ENCODE measurements around the gene MKRN3.

Gene MKRN3

DNA sequence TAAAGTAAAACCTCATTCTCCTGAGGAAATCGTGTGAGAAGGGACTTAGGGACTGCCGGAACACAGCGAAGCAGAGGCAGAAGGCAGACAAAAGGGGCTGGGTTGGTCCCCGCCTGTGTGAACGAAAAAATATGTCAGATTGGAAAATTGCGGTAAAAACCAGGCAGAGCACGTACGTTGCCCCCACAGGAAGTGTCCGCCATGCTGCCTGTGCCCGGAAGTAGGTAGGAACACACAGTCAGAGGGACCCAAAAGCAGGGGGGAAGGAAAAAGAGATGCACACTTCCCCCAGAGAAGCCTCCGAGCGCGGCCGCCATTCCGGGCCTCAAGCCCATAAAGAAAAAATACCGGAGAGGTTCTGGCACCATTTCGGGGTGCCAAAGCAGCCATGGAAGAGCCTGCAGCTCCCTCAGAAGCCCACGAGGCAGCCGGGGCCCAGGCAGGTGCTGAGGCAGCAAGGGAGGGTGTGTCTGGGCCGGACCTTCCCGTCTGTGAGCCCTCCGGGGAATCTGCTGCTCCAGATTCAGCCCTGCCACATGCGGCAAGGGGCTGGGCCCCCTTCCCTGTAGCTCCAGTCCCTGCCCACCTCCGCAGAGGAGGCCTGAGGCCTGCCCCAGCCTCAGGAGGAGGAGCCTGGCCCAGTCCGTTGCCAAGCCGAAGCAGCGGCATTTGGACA is at the start of gene MKRN3:
MKRN3 (plus strand) TSS at position 280 of the 676 bp plus-strand sequence; CDS start at position 389, 109 bp downstream.
- peak; percentile 83 to 93 for DNase-seq

- DNase-seq, result no peak
Measured at GRCh38 chr15:23516866-23517265, 48.6 kb upstream of the MKRN3 start.

DNA sequence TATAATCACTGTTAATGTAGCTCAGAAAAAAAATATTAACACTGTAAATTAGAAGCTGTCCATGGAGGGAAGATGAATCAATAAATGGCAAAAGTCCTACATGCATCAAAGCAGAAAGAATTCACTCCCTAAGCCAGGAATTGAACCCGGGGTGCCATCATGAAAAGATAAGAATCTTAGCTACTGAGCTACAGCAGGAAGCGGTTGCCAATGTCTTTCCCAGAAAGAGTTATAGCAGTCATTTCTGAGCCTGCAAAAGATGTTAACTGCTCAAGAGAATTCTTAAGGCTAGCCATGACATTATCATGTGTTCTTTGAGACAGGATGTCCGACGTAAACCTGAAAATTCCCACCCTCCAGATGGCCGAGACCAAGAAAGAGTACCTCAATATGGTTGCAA is 47.4 kb upstream of the MKRN3 start:
- no peak for DNase-seq

DNA sequence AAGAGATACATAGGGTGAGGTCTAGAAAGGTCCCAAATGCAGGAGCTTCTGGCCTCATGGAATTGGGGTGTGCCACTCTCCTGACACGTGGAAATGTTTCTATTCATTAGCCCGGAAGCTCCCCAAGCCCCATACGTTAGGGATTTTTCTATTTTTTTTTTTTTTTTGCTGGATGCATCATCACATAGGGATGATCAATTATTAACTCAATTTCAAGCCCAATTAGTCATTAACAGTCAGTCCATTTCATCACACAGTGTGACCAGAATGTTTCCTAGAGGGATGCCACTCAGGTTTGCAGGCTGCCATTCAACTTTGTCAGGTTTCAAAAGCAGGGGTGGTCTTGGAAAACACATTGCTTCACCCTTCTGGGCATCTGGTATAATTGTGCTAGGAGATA is 40.7 kb upstream of the MKRN3 start:
- no peak for DNase-seq

DNA sequence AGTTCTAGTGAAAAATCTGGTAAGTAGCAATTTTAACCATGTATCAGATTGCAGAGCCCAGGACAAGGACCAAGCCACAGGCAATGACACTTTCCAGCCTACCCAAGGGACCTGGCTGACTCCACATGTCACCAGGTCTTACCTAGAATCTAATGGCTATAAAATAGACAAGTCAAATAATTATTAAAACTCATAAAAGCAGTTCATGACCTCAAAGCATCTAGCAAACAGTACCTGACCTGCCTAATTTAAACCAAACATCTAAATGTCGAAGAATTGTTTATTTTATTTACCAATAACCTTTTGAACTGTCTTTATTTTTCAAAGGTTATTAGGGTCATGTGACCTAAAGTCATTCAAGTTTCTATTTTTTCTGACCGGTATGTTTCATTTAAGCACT is 35.6 kb upstream of the MKRN3 start:
- DNase-seq, result no peak

DNA sequence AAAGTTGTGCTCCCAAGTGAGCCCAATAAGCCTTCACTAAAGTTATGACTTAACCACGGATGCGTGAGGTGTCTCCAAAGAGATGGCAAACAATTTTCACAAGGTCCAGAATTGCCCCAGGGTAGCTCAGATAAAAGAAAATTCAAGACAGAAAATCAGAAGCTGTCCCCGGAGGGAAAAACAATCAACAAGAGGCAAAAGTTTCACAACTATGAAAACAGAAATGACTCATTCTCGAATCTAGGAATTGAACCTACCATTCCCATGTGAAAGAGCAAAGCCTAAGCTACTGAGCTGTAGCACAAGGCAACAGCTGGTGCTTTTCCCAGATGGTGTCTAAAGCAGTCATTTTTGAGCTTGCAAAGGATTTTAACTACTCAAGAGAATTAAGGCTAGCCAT is 33.5 kb upstream of the MKRN3 start:
- no peak for DNase-seq

GRCh38 chr15:23536659-23537058 is 28.8 kb upstream of the MKRN3 start:
- DNase-seq, result no peak

- no peak for DNase-seq
Measured at GRCh38 chr15:23538648-23539047, 26.8 kb upstream of the MKRN3 start.

- DNase-seq, result no peak
Measured at GRCh38 chr15:23539892-23540291, 25.6 kb upstream of the MKRN3 start.

DNA sequence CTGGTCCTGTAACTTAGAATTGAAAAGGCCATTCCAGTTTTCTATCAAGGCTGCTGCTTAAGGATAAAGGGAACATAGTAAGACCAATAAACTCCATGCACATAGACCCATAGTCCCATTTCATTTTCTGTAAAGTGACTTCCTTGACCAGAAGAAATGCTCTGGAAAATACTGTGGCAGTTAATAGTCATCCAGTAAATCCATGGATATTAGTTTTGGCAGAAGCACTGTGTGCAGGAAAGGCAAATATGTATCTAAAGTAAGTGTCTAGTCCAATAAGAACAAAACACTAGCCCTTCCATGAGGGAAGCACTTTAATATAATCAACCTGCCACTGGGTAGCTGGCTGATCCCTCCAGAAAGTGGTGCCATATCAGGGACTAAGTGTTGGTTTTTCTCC is 19.3 kb upstream of the MKRN3 start:
- no peak for DNase-seq

DNA sequence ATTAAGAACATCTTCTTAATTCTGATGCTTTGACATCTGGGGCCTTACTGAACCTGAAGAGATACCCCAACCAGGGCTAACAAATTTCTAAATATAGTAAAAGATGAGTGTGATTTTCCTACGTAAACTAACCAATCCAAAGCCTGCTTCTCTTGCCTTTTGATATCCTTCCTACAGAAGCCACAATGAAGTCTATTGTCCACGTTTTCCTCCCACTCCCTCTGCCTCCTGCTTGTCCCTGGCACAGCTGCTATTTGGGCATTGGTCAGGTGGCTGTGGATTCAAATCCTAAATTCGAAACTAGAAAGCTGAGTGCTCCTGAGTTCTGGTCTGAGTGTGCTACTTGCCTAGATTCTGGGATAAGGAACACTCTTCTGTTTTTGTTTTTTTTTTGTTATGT is 17.4 kb upstream of the MKRN3 start:
- peak; percentile 58 to 79 for DNase-seq

DNA sequence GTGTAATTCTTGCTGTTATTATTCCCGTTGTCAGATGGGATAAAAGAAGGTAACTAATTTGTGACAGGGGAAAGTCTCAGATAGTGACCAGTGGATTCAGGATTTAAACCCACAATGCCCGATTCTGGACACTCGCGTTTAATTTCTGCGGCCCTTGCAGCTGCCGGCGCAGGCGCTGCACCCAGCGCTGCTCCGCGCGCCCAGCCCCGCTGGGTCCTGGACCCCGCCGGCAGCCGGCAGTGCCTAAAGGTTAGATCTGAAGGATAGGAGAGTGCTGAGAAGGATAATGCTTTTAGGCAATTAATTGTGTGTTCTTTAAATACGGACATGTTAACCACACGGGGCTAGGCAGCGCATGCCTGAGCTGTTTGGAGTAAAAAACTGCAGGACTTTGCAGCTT is 3.6 kb upstream of the MKRN3 start:
- no peak for DNase-seq

DNA sequence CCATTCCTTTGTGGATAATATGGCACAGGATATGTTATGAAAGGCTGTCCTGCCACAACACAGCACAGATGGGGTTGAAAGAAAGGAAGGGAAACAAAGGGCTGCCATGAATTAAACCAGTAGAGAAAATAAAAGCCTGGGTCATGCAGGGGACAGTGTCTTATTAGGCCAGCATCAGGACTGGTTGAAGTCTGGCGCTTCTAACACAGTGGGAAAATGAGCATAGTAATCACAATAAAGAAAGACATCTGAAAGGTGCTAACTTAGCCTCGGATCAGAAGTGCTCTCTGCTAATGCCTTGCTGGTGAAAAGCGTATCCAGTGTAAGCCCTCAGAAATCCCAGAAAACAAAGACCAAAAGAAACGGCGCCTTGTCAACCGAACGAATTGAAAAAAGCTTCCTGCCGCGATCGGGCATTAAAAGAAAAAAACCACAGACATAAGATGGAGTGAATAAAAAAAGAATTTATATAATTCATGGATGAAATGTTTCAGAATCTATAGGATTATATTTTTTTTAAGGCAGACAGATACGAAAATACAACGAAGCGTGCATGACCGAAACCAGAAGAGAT is 566 bp upstream of the MKRN3 start:
- peak; percentile 42 to 50 for DNase-seq

GRCh38 chr15:23566071-23566554 is 639 bp downstream of the MKRN3 start:
- peak; percentile 84 to 92 for DNase-seq

GRCh38 chr15:23566651-23567050 is 1.2 kb downstream of the MKRN3 start:
- no peak for DNase-seq

GRCh38 chr15:23567921-23568320 is 2.4 kb downstream of the MKRN3 start:
- no peak for DNase-seq

GRCh38 chr15:23569151-23569925 is 3.9 kb downstream of the MKRN3 start:
- DNase-seq, result no peak

DNA sequence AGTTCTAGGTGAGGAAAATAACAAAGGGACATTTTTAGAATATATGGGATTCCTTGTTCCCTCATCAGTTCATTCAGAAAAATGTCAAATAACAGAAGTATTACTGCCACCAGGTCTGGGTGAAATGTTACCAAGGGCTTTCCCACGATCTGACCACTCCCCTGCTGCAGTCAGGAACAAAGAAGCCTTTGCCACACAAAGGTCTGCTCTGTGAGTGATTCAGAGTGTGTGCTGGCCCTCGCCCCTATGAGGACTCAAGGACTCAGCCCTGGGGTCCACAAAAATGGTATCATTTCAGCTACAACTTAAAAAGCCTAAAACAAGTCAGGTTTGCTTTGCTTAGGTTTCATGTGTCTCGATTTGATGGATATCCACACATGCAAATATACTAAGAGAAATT is 5.0 kb downstream of the MKRN3 start:
- DNase-seq, result no peak

- DNase-seq, result no peak
Measured at GRCh38 chr15:23572844-23573243, 7.4 kb downstream of the MKRN3 start.

DNA sequence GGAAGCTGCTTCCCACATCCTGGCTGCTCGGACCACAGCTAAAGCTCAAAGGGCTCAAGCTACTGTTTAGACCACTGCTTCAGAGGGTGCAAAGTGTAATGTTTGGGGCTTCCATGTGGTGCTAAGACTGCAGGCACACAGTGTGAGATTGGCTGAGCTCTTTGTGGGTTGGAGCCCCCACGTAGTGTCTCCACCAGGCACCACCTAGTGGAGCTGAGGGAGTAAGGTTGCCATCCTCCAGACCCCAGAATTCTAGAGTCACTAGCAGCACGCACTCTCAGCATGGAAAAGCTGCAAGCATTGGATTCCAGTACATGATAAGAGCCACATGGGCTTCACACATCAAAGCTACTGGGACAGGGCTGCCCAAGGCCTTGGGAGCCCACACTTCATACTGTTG is 9.3 kb downstream of the MKRN3 start:
- DNase-seq, result no peak

DNA sequence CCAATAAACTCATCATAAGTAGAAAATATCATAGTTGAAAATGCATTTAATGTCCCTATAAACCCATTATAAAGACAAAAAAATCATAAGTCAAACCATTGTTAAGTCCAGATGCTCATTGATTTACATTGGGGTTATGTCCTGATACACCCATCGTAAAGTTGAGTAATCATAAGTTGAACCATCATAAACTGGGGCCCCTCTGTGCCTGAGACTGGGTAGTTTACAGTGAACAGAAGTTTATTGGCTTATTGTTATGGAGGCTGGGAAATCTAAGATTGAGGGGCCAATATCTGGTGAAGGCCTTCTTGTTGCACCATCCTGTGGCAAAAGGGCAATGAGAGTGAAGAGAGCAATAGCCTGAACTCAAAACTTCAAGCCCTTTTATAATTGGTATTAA is 10.6 kb downstream of the MKRN3 start:
- no peak for DNase-seq

- no peak for DNase-seq
Measured at GRCh38 chr15:23578521-23579150, 13.2 kb downstream of the MKRN3 start.

- no peak for DNase-seq
Measured at GRCh38 chr15:23588268-23588667, 22.8 kb downstream of the MKRN3 start.

- DNase-seq, result no peak
Measured at GRCh38 chr15:23589012-23589411, 23.5 kb downstream of the MKRN3 start.
